BLaER1 treated with 17β-estradiol and CSF1 and Interleukin-3, amounts not matched to agents 10 nM and 100 nM (cell line): ENCODE measurements around the gene DTNBP1.

ENCODE experiments used
- H3K27ac ChIP-seq, 11 experiments: shearing (Covaris generic); formaldehyde crosslinking; 2 replicates each; pipeline ENCODE4 v1.8.1; 2022
- H3K27me3 ChIP-seq, 11 experiments: shearing (Covaris generic); formaldehyde crosslinking; 2 replicates each; pipeline ENCODE4 v1.8.1; 2022
- H3K36me3 ChIP-seq, 11 experiments: shearing (Covaris generic); formaldehyde crosslinking; 2 replicates each; pipeline ENCODE4 v1.8.1; 2022
- H3K4me1 ChIP-seq, 10 experiments: shearing (Covaris generic); formaldehyde crosslinking; 2 replicates each; pipeline ENCODE4 v1.8.1; 2022
- H3K4me2 ChIP-seq, 11 experiments: shearing (Covaris generic); formaldehyde crosslinking; 2 replicates each; pipeline ENCODE4 v1.8.1; 2022
- H3K4me3 ChIP-seq, 10 experiments: shearing (Covaris generic); formaldehyde crosslinking; 2 replicates each; pipeline ENCODE4 v1.8.1; 2022
- H3K9ac ChIP-seq, 11 experiments: shearing (Covaris generic); formaldehyde crosslinking; 2 replicates each; pipeline ENCODE4 v1.8.1; 2022
- H3K9me3 ChIP-seq, 11 experiments: shearing (Covaris generic); formaldehyde crosslinking; replicated peaks in 1 of 11; 2 replicates each; pipeline ENCODE4 v1.8.1; 2022
- H4K20me1 ChIP-seq, 11 experiments: shearing (Covaris generic); formaldehyde crosslinking; 2 replicates each; pipeline ENCODE4 v1.8.1; 2022
- Cebpa-rat ChIP-seq, 11 experiments: shearing (Covaris generic); IDR thresholded peaks; 2 replicates each; pipeline ENCODE4 v1.8.1; 2022

The DTNBP1 gene

DNA sequence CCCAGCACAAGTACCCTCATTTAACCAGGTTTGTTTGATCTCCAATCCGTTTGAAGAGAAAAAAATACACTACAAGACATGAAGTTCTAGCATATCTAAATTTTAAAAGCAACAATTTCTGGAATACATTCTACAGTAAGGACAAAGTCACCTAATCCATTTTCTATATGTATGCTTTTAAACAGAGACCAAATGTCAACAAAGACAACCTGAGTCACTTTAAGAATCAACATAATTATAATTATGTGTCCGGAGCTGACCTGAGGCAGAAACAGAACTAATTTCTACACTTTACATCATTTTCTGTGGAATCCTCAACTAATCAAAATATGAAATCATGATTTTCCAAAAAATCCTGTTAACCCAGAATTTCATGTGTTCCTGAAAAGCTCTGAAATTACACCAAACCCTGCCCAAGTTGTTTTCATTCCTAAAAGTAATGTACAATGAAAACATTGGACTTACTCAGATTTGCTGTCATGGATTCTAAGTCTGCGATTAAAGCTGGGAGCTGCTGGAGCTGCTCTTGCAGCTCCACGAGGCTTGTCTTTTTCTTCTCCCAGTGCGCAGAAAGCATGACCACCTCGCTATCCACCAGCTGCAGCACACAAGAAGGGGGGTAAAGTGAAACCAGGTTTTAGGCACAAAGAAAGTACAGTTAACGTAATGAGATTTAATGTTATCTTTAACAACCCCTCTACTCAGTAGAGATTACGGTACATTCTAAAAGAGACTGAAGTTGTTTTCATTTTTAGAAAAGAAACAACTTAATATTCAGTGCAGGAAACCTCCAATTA lies 35.8 kb downstream of the DTNBP1 start:
- H4K20me1 ChIP-seq = peaks cover 0 to 89% (median 8%) of the 10 kb centered on the region in 11 experiments; a peak in 13 of 22 replicates
- H3K4me1 ChIP-seq = peaks cover 11 to 42% (median 18%) of the 10 kb centered on the region in 10 experiments
- H3K9me3 ChIP-seq = no peaks in the 10 kb centered on the region
- no peak overlapping the region for H3K27ac ChIP-seq
- TF ChIP-seq Cebpa-rat (IDR thresholded peaks at IDR 0.05) = no peak
- 0 out of 22 replicates have a peak overlapping the region, but pooled peaks of 1 of the 11 experiments have one; percentile 32 for H3K9ac ChIP-seq
- H3K27me3 ChIP-seq = no peaks in the 10 kb centered on the region
- peaks cover 13 to 38% (median 33%) of the 10 kb centered on the region in 11 experiments; a peak in 19 of 22 replicates for H3K36me3 ChIP-seq
- no peak overlapping the region for H3K4me3 ChIP-seq
- no peak overlapping the region for H3K4me2 ChIP-seq

DNA sequence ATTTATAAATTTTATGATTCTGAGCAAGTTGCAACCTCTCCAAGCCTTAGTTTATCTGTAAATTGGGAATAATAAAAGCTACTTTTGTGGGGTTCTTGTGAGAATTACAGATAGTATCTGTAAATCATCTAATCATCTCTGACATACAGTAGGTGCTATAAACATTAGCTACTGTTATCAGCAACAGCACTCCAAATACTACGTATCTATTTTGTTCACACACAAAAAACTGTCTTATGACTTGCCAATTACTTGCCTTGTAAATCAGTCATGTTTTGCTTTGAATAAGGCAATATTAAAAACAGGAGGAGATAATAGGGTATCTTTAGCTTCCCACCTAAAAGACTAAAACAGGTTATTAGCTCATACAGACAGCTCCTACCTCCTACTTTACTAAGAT lies 36.7 kb downstream of the DTNBP1 start:
- Histone ChIP-seq H3K36me3 (peaks cover 13 to 38% (median 33%) of the 10 kb centered on the region in 11 experiments; a peak in 19 of 22 replicates), H3K4me2 (no peak overlapping the region), H3K4me3 (no peak overlapping the region), H3K27me3 (no peaks in the 10 kb centered on the region), H3K4me1 (peaks cover 19 to 52% (median 26%) of the 10 kb centered on the region in 10 experiments), H3K27ac (no peak overlapping the region), H4K20me1 (peaks cover 0 to 85% (median 8%) of the 10 kb centered on the region in 11 experiments; a peak in 13 of 22 replicates), H3K9me3 (no peaks in the 10 kb centered on the region), H3K9ac (no peak overlapping the region)
- no peak for TF ChIP-seq Cebpa-rat (IDR thresholded peaks at IDR 0.05)

DNA sequence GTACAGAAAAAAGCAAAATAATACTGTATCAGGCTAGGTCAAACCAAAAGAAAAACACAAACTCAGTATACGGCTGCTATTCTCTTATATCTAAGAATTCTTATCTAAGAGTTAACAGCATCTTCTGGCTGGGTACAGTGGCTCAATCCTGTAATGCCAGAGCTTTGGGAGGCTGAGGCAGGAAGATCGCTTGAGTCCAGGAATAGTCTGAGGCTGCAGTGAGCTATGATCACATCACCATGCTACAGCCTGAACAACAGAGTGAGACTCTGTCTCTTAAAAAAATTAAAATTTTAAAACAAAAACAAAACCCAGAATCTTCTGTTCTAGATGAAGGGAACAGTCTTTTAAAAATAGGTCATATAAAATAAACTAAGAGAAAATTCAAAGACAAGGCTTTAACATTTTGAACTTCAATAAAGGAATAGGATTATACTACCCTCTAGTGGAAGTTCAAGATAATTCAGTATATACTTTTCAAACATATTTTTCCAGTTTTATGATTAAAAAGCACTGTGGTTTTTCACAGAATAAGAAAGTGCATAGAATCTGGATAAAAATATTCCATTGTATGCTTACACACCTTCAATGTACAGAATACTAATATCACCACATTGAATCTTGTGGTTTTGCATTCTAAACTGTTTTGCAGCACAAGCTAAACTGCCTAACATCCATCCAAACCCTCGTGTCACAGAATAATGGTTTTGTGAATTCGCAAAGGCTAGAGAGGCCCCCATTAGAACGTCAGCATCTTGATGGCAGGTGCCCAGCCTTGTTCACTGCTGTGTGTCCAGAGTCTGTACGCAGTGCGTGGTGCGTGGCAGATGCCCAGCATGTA lies 39.3 kb downstream of the DTNBP1 start:
- TF ChIP-seq Cebpa-rat (IDR thresholded peaks at IDR 0.05) = no peak
- Histone ChIP-seq H3K9ac (no peak overlapping the region), H3K9me3 (peaks cover 0 to 6% (median 5%) of the 10 kb centered on the region in 11 experiments; a peak in 7 of 22 replicates), H3K27ac (peak overlapping the region in 5 of 11 experiments; percentile 0 to 59 (median 10); a peak in 5 of 22 replicates), H3K4me2 (peak overlapping the region in 5 of 11 experiments; percentile 45 to 70 (median 67); a peak in 9 of 22 replicates), H4K20me1 (peaks cover 0 to 69% (median 8%) of the 10 kb centered on the region in 11 experiments; a peak in 13 of 22 replicates), H3K27me3 (no peaks in the 10 kb centered on the region), H3K4me1 (peaks cover 19 to 53% (median 23%) of the 10 kb centered on the region in 10 experiments), H3K4me3 (no peak overlapping the region), H3K36me3 (peaks cover 19 to 47% (median 38%) of the 10 kb centered on the region in 11 experiments; a peak in 21 of 22 replicates)

DNA sequence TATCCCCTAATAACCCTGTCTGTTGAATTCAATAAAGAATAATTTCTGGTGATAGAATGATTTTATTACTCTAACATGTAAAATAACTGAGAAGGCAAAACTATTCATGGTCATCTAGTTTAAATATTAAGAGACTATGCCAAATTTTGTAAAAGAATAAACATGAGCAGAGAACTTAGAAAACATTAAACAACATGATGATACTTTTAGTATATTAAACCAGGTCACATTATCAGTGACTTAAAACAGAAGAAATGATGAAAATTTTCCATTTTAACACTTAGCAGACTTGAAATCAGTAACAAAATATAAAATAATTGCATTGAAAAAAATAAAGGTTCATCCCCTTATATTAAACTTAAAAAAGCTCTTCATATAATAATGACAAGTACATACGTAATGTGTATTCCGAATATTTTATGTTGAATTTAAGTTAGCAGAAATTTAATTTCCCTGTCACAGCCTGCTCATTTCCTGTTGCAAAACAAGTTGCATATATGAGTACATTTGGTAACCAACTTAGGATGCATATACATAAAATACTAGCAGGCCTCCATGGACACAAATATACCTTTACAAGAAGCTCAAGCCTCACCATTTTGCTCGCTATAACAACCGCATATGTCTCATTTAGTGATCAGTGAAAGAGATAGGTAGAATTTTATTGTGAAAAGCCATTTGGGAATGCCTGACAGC lies 40.6 kb downstream of the DTNBP1 start:
- Histone ChIP-seq H3K4me1 (peaks cover 19 to 49% (median 23%) of the 10 kb centered on the region in 10 experiments), H3K9ac (peak overlapping the region in 6 of 11 experiments; percentile 9 to 42 (median 22); a peak in 2 of 22 replicates), H3K27me3 (no peaks in the 10 kb centered on the region), H3K4me3 (no peak overlapping the region), H3K27ac (peak overlapping the region in 5 of 11 experiments; percentile 3 to 59 (median 18); a peak in 7 of 22 replicates), H3K9me3 (peaks cover 0 to 10% (median 8%) of the 10 kb centered on the region in 11 experiments; a peak in 7 of 22 replicates), H3K36me3 (peaks cover 16 to 53% (median 36%) of the 10 kb centered on the region in 11 experiments; a peak in 21 of 22 replicates), H3K4me2 (peak overlapping the region; percentile 1 to 70 (median 48); a peak in 16 of 22 replicates), H4K20me1 (peaks cover 0 to 63% (median 8%) of the 10 kb centered on the region in 11 experiments; a peak in 12 of 22 replicates)
- TF ChIP-seq Cebpa-rat (IDR thresholded peaks at IDR 0.05) = no peak

DNA sequence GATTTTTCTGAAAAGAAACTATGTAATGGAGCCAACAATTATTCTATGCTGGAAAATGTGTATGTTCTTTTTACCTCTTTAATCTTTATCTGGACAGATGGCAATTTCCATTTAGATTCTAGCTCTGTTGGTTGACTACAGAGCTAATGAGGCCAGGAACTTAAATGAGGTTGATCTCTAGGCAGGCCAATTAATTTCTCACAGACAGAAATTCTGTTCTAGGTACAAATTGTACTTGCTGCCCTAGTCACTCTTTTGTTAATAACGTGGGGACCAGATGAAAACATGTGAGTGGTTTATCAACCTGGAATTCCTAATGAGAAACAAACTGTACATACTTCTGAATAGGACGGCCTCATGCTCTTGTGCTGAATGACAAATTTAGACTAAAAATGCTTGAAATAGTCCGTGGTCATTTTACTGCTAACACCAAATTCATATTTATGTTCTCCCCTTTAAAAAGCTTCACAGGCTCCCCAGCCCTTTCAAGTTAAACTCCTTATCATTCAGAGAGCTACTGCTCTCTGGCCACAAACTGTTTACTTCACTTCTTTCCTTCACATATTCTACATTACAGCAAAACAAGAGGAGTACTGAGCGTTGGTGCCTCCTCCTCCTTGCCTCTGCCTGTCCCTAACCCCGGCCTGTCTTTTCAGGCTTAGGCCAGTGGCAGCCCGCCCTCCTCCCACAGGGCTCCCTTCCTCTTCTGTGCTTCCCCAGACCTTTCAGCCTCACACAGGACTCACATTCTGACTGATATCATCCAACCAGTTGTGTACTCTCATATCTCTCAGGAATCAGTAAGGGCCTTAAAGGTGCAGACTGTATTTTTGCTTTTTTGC lies 41.4 kb downstream of the DTNBP1 start:
- peak overlapping the region; percentile 8 to 70 (median 48); a peak in 18 of 22 replicates for H3K4me2 ChIP-seq
- no peaks in the 10 kb centered on the region for H3K27me3 ChIP-seq
- H3K9ac ChIP-seq = peak overlapping the region in 10 of 11 experiments; percentile 1 to 53 (median 40); a peak in 9 of 22 replicates
- H3K4me3 ChIP-seq = no peak overlapping the region
- TF ChIP-seq Cebpa-rat (IDR thresholded peaks at IDR 0.05) = no peak
- peaks cover 0 to 10% (median 8%) of the 10 kb centered on the region in 11 experiments; a peak in 7 of 22 replicates for H3K9me3 ChIP-seq
- peaks cover 0 to 61% (median 8%) of the 10 kb centered on the region in 11 experiments; a peak in 12 of 22 replicates for H4K20me1 ChIP-seq
- peaks cover 10 to 51% (median 30%) of the 10 kb centered on the region in 11 experiments; a peak in 20 of 22 replicates for H3K36me3 ChIP-seq
- peaks cover 19 to 56% (median 23%) of the 10 kb centered on the region in 10 experiments for H3K4me1 ChIP-seq
- peak overlapping the region in 8 of 11 experiments; percentile 3 to 60 (median 44); a peak in 12 of 22 replicates for H3K27ac ChIP-seq

DNA sequence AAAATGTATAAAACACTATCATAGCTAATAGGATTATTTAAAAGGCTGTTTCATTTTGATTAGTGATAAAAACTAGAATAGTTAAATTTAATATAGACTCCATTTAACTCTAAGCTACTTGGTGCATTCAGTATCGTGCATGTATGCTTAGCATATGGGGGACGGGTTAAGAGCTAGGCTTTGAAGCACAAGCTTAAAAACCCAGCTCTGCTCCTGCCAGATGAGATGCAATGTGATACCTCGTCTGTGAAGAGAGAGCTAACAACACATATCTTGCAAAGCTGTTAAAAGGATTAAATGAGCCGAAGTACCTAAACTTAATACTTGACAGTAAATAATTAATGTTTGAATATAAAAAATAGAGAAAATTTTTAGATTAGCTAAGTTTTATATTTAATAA lies 42.2 kb downstream of the DTNBP1 start:
- Histone ChIP-seq H3K9me3 (peaks cover 0 to 10% (median 8%) of the 10 kb centered on the region in 11 experiments; a peak in 7 of 22 replicates), H3K36me3 (peaks cover 10 to 51% (median 26%) of the 10 kb centered on the region in 11 experiments; a peak in 20 of 22 replicates), H3K4me2 (peak overlapping the region in 2 of 11 experiments; percentile 22 to 45; a peak in 3 of 22 replicates), H4K20me1 (peaks cover 0 to 56% (median 8%) of the 10 kb centered on the region in 11 experiments; a peak in 12 of 22 replicates), H3K4me3 (no peak overlapping the region), H3K27ac (no peak overlapping the region), H3K9ac (no peak overlapping the region), H3K27me3 (no peaks in the 10 kb centered on the region), H3K4me1 (peaks cover 19 to 65% (median 23%) of the 10 kb centered on the region in 10 experiments)
- no peak for TF ChIP-seq Cebpa-rat (IDR thresholded peaks at IDR 0.05)

DNA sequence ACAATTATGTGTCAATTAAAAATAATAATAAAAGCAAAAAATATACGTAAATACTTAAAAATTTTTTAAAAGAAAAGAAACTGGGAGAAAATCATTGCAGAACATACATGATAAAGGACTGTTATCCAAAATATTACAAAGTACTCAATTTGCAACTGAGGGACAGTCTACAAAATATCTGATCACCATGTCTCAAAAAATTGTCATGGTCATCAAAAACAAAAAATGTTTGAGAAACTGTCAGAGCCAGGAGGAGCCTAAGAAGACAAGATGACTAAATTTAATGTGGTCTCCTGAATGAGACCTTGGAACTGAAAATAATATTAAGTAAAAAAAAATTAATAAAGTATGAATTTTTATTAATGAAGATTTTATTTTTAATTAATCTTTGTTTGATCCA lies 43.5 kb downstream of the DTNBP1 start:
- H3K27me3 ChIP-seq = no peaks in the 10 kb centered on the region
- peaks cover 19 to 77% (median 23%) of the 10 kb centered on the region in 10 experiments for H3K4me1 ChIP-seq
- H3K27ac ChIP-seq = no peak overlapping the region
- H3K9me3 ChIP-seq = peaks cover 0 to 14% (median 9%) of the 10 kb centered on the region in 11 experiments; a peak in 12 of 22 replicates
- TF ChIP-seq Cebpa-rat (IDR thresholded peaks at IDR 0.05) = no peak
- H3K36me3 ChIP-seq = peaks cover 16 to 58% (median 32%) of the 10 kb centered on the region in 11 experiments
- H3K9ac ChIP-seq = no peak overlapping the region
- peaks cover 0 to 46% (median 6%) of the 10 kb centered on the region in 11 experiments; a peak in 12 of 22 replicates for H4K20me1 ChIP-seq
- H3K4me2 ChIP-seq = no peak overlapping the region
- H3K4me3 ChIP-seq = no peak overlapping the region
